Esophagus muscularis mucosa (tissue), 3 donors: ENCODE data around the gene SYNE1.

Source experiments
- POLR2A ChIP-seq: fragments of 450-650 bp; IDR thresholded peaks from one replicate; pipeline ENCODE4 v1.6.1; 2017; ENCODE audit warnings: antibody characterized with exemption, moderate library complexity, mild to moderate bottlenecking, low read depth
- POLR2AphosphoS5 ChIP-seq, 2 donors: sonication (generic); formaldehyde crosslinking; IDR thresholded peaks; one replicate each; pipeline ENCODE4 v1.6.1; 2017; ENCODE audit warnings: antibody characterized with exemption in 2 of 2
- TF ChIP-seq, protein P1 (sequence below), 3 experiments: fragments of 200-600 bp in 2 of 3; fragments of 450-650 bp in 1 of 3; sonication (generic) in 2 of 3; IDR thresholded peaks; one replicate each; pipeline ENCODE4 v1.5.1; 2017 to 2019; ENCODE audit warnings: antibody characterized with exemption in 3 of 3, mild to moderate bottlenecking in 2 of 3, moderate library complexity in 1 of 3

DNA sequence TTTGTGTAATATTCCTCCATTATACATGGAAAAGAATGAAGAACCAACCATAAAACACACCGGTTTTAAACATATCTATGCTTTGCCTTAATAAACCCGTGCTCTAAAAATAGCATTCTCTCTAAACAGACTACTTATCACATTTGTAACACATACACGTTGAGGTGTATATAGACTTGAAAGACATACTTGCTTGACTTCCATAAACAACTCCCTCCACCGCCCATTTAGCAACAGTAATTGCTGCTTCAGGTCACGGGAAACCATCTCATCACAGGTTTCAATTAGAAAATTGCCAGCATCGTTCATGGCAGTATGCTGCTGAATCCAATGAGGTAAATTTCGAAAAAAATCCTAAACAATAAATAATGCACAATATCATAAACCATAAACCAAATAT lies 174.0 kb downstream of the SYNE1 start:
- TF ChIP-seq, protein P1, sequence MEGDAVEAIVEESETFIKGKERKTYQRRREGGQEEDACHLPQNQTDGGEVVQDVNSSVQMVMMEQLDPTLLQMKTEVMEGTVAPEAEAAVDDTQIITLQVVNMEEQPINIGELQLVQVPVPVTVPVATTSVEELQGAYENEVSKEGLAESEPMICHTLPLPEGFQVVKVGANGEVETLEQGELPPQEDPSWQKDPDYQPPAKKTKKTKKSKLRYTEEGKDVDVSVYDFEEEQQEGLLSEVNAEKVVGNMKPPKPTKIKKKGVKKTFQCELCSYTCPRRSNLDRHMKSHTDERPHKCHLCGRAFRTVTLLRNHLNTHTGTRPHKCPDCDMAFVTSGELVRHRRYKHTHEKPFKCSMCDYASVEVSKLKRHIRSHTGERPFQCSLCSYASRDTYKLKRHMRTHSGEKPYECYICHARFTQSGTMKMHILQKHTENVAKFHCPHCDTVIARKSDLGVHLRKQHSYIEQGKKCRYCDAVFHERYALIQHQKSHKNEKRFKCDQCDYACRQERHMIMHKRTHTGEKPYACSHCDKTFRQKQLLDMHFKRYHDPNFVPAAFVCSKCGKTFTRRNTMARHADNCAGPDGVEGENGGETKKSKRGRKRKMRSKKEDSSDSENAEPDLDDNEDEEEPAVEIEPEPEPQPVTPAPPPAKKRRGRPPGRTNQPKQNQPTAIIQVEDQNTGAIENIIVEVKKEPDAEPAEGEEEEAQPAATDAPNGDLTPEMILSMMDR (IDR thresholded peaks at IDR 0.05) = no peak
- no peak for TF ChIP-seq POLR2A
- TF ChIP-seq POLR2AphosphoS5 (IDR thresholded peaks at IDR 0.05) = no peak
